Panc1 (cell line): ENCODE measurements around the gene FRRS1.

Source experiments
- CTCF ChIP-seq: fragments of 450-650 bp; IDR thresholded peaks from 2 replicates; pipeline ENCODE4 v1.5.1; 2017; ENCODE audit warnings: mild to moderate bottlenecking
- TF ChIP-seq, protein P1 (sequence below), 2 experiments: IDR thresholded peaks; 2 replicates each; pipeline ENCODE4 v1.6.1; 2011 to 2012; ENCODE audit warnings: low read depth in 2 of 2, control low read depth in 1 of 2, low read length in 1 of 2, mild to moderate bottlenecking in 1 of 2, moderate library complexity in 1 of 2; ENCODE audit not compliant: insufficient read depth in 1 of 2

DNA sequence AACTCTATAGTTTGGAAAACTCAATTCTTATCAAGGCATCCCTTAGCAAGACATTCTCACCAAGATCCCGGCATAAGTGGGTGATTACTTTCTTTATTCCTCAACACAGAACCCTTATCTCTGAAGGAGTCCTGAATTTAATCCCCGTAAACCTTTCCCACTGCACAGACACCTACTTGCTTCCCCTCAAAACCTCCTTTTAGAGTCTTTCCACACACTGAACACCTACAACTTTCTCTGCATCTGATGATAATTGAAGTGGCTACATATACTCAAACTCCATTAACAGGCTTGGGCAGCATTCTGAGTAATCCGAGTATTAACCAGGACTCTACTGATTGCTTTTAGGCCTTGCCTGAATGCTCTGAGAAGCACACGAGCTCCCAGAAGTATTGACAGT lies 97.1 kb downstream of the FRRS1 start:
- TF ChIP-seq, protein P1, sequence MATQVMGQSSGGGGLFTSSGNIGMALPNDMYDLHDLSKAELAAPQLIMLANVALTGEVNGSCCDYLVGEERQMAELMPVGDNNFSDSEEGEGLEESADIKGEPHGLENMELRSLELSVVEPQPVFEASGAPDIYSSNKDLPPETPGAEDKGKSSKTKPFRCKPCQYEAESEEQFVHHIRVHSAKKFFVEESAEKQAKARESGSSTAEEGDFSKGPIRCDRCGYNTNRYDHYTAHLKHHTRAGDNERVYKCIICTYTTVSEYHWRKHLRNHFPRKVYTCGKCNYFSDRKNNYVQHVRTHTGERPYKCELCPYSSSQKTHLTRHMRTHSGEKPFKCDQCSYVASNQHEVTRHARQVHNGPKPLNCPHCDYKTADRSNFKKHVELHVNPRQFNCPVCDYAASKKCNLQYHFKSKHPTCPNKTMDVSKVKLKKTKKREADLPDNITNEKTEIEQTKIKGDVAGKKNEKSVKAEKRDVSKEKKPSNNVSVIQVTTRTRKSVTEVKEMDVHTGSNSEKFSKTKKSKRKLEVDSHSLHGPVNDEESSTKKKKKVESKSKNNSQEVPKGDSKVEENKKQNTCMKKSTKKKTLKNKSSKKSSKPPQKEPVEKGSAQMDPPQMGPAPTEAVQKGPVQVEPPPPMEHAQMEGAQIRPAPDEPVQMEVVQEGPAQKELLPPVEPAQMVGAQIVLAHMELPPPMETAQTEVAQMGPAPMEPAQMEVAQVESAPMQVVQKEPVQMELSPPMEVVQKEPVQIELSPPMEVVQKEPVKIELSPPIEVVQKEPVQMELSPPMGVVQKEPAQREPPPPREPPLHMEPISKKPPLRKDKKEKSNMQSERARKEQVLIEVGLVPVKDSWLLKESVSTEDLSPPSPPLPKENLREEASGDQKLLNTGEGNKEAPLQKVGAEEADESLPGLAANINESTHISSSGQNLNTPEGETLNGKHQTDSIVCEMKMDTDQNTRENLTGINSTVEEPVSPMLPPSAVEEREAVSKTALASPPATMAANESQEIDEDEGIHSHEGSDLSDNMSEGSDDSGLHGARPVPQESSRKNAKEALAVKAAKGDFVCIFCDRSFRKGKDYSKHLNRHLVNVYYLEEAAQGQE (IDR thresholded peaks at IDR 0.05; ENCODE audit: insufficient read depth in 1 of 2, low read depth in 2 of 2, low read length in 1 of 2), result no peak
- no peak for TF ChIP-seq CTCF
